Measurements from ENCODE around the gene CLEC4G.

DNA sequence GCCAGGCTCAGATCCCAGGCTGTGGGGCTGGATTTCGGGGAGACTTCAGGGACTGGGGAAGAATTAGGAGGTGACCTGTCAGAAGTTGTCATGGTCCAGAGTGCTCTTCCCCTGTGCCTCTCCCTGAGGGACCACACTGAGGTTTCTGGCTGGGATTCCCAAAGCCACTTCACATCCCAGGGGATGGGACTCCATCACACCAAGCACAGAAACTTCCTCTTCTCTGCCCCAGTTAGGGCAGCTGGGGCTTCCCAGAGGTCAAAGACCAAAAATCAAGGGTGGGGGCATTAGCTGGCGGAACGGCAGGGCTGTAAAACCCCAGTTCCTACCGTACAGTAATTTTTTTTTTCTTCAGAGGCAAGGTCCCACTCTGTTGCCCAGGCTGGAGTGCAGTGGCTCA lies 37.4 kb downstream of the CLEC4G start:
- TF ChIP-seq, protein P1, sequence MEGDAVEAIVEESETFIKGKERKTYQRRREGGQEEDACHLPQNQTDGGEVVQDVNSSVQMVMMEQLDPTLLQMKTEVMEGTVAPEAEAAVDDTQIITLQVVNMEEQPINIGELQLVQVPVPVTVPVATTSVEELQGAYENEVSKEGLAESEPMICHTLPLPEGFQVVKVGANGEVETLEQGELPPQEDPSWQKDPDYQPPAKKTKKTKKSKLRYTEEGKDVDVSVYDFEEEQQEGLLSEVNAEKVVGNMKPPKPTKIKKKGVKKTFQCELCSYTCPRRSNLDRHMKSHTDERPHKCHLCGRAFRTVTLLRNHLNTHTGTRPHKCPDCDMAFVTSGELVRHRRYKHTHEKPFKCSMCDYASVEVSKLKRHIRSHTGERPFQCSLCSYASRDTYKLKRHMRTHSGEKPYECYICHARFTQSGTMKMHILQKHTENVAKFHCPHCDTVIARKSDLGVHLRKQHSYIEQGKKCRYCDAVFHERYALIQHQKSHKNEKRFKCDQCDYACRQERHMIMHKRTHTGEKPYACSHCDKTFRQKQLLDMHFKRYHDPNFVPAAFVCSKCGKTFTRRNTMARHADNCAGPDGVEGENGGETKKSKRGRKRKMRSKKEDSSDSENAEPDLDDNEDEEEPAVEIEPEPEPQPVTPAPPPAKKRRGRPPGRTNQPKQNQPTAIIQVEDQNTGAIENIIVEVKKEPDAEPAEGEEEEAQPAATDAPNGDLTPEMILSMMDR (conservative IDR thresholded peaks at IDR 0.05) = no peak
- no peak for TF ChIP-seq EZH2 (IDR thresholded peaks at IDR 0.05; ENCODE audit: low read depth)
